Measurements from ENCODE around the gene FREM1.

Gene FREM1

GRCh38 chr9:14746626-14747025 is 163.6 kb downstream of the FREM1 start:
- Histone ChIP-seq H3K27ac (no peak overlapping the region), H3K4me3 (no peak overlapping the region)
- no peak for TF ChIP-seq CTCF (IDR thresholded peaks at IDR 0.05)
- DNase-seq (ENCODE audit: low spot score) = no peak

- H3K4me3 ChIP-seq = no peak overlapping the region
- no peak for TF ChIP-seq CTCF (IDR thresholded peaks at IDR 0.05)
- no peak overlapping the region for H3K27ac ChIP-seq
- DNase-seq (ENCODE audit: low spot score) = no peak
Observed at GRCh38 chr9:14744768-14745167, 165.5 kb downstream of the FREM1 start.

GRCh38 chr9:14741369-14741768 is 168.9 kb downstream of the FREM1 start:
- no peak for TF ChIP-seq CTCF (IDR thresholded peaks at IDR 0.05)
- no peak overlapping the region for H3K4me3 ChIP-seq
- no peak for DNase-seq (ENCODE audit: low spot score)
- no peak overlapping the region for H3K27ac ChIP-seq

GRCh38 chr9:14733133-14733532 is 177.1 kb downstream of the FREM1 start:
- no peak overlapping the region for H3K4me3 ChIP-seq
- no peak overlapping the region for H3K27ac ChIP-seq
- DNase-seq (ENCODE audit: low spot score) = no peak
- TF ChIP-seq CTCF (IDR thresholded peaks at IDR 0.05) = no peak

- no peak for DNase-seq (ENCODE audit: low spot score)
- H3K27ac ChIP-seq = no peak overlapping the region
- no peak for TF ChIP-seq CTCF (IDR thresholded peaks at IDR 0.05)
Observed at GRCh38 chr9:14731294-14731981, 178.8 kb downstream of the FREM1 start.

GRCh38 chr9:14730461-14730898 is 179.7 kb downstream of the FREM1 start:
- H3K27ac ChIP-seq = no peak overlapping the region
- H3K4me3 ChIP-seq = no peak overlapping the region
- no peak for TF ChIP-seq CTCF (IDR thresholded peaks at IDR 0.05)
- no peak for DNase-seq (ENCODE audit: low spot score)

More at GRCh38 chr9:14731294-14731981, 178.8 kb downstream of the FREM1 start:
- no peak overlapping the region for H3K4me3 ChIP-seq

- Histone ChIP-seq H3K4me3 (no peak overlapping the region), H3K27ac (no peak overlapping the region)
- DNase-seq (ENCODE audit: low spot score) = no peak
- no peak for TF ChIP-seq CTCF (IDR thresholded peaks at IDR 0.05)
Observed at GRCh38 chr9:14723301-14723700, 186.9 kb downstream of the FREM1 start.

Measured in coronary artery (tissue), 2 donors.